Stimulated activated CD8-positive, alpha-beta memory T cell treated with anti-CD3 and anti-CD28 coated beads, Interleukin-15, amount 100 ng/mL, for 24 hours (primary cell): ENCODE results near the gene PCDHB4.
"Not testable (repeated sequence)": the region's sequence is repeated elsewhere in the genome, so short reads cannot be mapped to it uniquely, and the experiment has no call there.

ENCODE experiments used
- DNase-seq: peaks from one replicate; pipeline ENCODE4 v3.0.0-alpha.2; 2020; ENCODE audit warnings: low read depth

Gene PCDHB4

DNA sequence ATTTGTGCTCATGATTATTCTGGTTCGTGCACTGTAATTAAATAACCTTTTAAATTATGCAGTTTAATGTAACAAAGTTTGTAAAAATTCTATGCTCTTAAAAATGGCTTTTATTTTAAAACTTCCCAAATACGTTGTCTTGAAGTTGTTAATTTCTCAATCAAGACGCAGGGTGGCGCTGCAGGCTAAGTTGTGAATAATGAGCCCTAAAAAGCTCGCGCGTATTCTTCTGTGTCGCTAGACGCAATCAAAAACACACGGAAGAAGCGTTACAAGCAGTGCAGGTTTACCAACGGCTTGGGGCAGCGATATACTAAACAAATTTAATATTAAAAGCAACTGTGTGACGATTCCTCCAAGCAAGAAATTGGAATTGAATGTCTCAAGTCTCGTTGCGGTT, at the start of gene PCDHB4:
Gene PCDHB4 (plus strand): TSS at position 256 of the 400 bp plus-strand sequence. CDS start 181 bp downstream, outside the sequence.
- DNase-seq, result no peak

DNA sequence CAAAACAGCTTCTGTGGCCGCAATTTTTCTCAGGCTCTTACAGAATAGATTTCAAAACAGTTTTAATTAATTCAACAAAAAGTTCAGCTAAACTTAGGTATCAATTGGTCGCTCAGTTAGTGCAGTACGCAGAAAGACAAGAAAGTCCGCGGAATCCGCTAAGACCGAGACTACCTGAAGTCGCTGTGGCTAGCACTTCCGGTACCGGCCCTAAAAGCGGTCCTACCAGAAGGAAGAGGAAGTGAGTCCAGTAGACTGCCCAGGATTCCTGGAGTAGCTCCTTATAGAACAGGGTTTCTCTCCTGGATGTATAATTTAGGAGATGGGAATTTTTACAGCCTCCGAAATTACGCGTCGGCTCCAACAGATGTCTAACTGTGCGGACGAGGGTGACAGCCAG, 43.8 kb upstream of the PCDHB4 start:
- no peak for DNase-seq

- DNase-seq, result no peak
Measured at GRCh38 chr5:141082228-141082627, 39.4 kb upstream of the PCDHB4 start.

DNA sequence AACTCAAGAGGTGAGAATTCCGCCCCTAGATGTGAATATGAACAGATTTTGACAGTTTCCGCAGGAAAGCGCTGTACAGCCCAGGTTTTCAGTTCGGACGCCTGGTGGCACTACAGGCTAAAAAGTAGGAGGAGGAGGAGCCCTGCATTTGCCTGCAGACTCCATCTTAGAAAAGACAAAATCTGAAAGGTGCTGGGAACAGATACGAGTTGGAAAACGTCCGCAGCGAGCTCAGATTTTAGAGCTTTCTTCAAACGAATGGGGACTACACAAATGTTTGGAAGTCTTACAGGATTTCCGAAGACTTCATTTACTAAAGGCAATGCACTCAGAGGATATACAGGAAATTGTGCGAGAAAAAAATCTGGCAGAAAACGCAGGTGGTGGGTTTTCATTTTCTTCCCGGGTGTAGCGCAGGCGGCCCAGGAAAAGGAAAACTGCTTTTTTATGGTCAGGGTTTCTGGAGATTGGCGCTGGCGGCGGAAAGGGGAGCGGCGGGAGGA, 37.1 kb upstream of the PCDHB4 start:
- no peak for DNase-seq

- no peak for DNase-seq
Measured at GRCh38 chr5:141094481-141095262, 26.9 kb upstream of the PCDHB4 start, which contains the start of gene PCDHB2. PCDHB2 (plus strand) TSS chr5:141094615; CDS start chr5:141094791, 176 bp downstream.

DNA sequence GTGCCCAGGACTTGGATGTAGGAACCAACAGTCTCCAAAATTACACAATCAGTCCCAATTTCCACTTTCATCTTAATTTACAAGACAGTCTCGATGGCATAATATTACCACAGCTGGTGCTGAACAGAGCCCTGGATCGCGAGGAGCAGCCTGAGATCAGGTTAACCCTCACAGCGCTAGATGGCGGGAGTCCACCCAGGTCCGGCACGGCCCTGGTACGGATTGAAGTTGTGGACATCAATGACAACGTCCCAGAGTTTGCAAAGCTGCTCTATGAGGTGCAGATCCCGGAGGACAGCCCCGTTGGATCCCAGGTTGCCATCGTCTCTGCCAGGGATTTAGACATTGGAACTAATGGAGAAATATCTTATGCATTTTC, 26.4 kb upstream of the PCDHB4 start:
- DNase-seq, result no peak

DNA sequence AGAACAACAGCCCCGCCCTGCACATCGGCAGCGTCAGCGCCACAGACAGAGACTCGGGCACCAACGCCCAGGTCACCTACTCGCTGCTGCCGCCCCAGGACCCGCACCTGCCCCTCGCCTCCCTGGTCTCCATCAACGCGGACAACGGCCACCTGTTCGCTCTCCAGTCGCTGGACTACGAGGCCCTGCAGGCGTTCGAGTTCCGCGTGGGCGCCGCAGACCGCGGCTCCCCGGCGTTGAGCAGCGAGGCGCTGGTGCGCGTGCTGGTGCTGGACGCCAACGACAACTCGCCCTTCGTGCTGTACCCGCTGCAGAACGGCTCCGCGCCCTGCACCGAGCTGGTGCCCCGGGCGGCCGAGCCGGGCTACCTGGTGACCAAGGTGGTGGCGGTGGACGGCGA, 25.4 kb upstream of the PCDHB4 start:
- DNase-seq, result not testable (repeated sequence)

- not testable (repeated sequence) for DNase-seq
Measured at GRCh38 chr5:141096586-141096985, 25.0 kb upstream of the PCDHB4 start.

DNA sequence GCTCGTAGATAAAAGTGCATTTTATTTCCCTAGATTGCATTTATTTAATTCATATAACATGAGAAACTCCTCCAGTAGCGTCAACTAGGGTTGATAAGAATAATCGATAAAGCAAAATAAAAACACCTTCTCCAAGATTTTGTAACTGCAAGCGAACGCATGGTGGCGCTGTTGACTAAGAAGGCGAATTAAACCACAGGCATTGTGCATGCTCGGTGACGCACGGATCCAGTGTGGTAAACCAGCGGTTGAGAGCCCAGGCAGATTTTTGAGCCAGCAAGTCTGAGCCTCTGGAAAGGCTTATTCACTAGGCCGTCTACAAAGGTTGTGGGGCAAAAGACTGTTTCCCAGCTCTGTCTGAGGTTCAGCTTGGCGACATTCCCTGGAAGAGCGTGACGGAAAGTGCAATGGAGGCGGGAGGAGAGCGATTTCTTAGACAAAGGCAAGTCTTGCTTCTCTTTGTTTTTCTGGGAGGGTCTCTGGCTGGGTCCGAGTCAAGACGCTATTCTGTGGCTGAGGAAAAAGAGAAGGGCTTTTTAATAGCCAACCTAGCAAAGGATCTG, 21.3 kb upstream of the PCDHB4 start, which contains the start of gene PCDHB3:
Gene PCDHB3 (plus strand): TSS at position 231 of the 563 bp plus-strand sequence. CDS start 177 bp downstream, at position 408.
- DNase-seq, result no peak

GRCh38 chr5:141101059-141101458, 20.6 kb upstream of the PCDHB4 start:
- no peak for DNase-seq

DNA sequence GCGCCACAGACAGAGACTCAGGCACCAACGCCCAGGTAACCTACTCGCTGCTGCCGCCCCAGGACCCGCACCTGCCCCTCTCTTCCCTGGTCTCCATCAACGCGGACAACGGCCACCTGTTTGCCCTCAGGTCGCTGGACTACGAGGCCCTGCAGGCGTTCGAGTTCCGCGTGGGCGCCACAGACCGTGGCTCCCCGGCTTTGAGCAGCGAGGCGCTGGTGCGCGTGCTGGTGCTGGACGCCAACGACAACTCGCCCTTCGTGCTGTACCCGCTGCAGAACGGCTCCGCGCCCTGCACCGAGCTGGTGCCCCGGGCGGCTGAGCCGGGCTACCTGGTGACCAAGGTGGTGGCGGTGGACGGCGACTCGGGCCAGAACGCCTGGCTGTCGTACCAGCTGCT, 19.5 kb upstream of the PCDHB4 start:
- not testable (repeated sequence) for DNase-seq

DNA sequence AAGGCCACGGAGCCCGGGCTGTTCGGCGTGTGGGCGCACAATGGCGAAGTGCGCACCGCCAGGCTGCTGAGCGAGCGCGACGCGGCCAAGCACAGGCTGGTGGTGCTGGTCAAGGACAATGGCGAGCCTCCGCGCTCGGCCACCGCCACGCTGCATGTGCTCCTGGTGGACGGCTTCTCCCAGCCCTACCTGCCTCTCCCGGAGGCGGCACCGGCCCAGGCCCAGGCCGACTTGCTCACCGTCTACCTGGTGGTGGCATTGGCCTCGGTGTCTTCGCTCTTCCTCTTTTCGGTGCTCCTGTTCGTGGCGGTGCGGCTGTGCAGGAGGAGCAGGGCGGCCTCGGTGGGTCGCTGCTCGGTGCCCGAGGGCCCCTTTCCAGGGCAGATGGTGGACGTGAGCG, 19.1 kb upstream of the PCDHB4 start:
- not testable (repeated sequence) for DNase-seq

DNA sequence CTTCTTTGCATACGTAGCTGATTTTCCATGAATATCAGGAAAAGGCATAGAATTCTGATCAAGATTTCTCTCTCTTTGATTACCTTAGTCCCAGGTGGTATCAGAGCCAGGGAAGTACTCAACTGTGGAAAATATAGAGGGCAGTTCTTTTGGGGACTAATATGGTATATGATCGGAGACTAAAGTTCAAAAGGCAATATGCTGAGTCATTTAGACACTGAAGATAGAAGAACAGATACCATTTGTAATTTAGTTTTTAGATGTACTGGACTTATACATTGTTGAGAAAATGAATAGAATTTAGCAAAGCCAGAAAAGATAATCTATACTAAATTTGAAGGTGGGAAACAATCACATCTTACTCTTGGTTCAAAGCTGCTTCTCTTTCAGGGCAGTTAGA, 16.3 kb upstream of the PCDHB4 start:
- DNase-seq, result no peak

DNA sequence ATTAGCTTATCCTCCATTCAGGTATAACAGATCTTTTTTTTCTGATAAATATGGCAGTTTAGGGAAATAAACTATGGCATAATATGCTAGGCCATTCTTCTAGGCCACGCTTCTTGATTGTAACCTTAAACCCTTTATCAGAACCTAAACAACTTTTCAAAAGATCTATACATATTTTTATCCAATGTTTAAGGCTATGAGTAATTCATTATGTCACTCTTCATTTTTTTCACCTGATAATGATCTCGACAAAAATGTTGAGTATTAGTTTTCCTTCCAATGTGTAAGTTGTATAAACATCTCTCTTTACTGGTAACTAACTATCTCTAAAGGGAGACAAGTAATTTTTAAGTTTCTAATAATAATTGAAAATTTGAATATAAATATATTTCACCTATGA, 2.4 kb upstream of the PCDHB4 start:
- DNase-seq, result no peak

DNA sequence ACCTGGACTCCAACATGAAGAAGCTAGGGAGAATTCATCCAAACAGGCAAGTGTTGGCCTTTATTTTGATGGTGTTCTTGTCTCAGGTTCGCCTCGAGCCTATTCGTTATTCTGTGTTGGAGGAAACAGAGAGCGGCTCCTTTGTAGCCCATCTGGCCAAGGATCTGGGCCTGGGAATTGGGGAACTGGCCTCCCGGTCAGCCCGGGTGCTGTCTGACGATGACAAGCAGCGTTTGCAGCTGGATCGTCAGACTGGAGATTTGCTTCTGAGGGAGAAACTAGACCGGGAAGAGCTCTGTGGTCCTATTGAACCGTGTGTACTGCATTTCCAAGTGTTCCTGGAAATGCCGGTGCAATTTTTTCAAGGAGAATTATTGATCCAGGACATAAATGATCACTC, 367 bp downstream of the PCDHB4 start:
- DNase-seq, result no peak

- not testable (repeated sequence) for DNase-seq
Measured at GRCh38 chr5:141123396-141124135, 1.9 kb downstream of the PCDHB4 start.

- DNase-seq, result no peak
Measured at GRCh38 chr5:141127305-141127704, 5.7 kb downstream of the PCDHB4 start.

GRCh38 chr5:141135030-141135717, 13.6 kb downstream of the PCDHB4 start, which contains the start of gene PCDHB5:
PCDHB5 (plus strand) TSS chr5:141135206; CDS start chr5:141135435, 229 bp downstream.
- no peak for DNase-seq

DNA sequence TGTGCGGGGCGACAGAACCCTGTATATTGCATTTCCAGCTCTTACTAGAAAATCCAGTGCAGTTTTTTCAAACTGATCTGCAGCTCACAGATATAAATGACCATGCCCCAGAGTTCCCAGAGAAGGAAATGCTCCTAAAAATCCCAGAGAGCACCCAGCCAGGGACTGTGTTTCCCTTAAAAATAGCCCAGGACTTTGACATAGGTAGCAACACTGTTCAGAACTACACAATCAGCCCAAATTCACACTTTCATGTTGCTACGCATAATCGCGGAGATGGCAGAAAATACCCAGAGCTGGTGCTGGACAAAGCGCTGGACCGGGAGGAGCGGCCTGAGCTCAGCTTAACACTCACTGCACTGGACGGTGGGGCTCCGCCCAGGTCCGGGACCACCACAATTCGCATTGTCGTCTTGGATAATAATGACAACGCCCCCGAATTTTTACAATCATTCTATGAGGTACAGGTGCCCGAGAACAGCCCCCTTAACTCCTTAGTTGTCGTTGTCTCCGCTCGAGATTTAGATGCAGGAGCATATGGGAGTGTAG, 14.2 kb downstream of the PCDHB4 start:
- no peak for DNase-seq

DNA sequence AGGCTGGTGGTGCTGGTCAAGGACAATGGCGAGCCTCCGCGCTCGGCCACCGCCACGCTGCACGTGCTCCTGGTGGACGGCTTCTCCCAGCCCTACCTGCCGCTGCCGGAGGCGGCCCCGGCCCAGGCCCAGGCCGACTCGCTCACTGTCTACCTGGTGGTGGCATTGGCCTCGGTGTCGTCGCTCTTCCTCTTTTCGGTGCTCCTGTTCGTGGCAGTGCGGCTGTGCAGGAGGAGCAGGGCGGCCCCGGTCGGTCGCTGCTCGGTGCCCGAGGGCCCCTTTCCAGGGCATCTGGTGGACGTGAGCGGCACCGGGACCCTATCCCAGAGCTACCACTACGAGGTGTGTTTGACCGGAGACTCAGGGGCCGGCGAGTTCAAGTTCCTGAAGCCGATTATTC, 15.7 kb downstream of the PCDHB4 start:
- DNase-seq, result not testable (repeated sequence)

GRCh38 chr5:141149812-141150211, 28.2 kb downstream of the PCDHB4 start, which contains the start of gene PCDHB6:
PCDHB6 (plus strand) TSS chr5:141150057; CDS start chr5:141150258, 201 bp downstream.
- DNase-seq, result no peak
